WTC11 (cell line): ENCODE data around the gene SLC2A11. TPM values are rescaled to one million over a fixed set of nuclear protein-coding genes. Genes with fewer than 3 reads are reported as not detected.

ENCODE experiments used
- ATAC-seq: fragments of 200-7000 bp; cut with Tn5 transposase; 2 replicates; pipeline ENCODE4 v1.10.0; 2021; ENCODE audit warnings: mild to moderate bottlenecking, moderate library complexity
- CTCF ChIA-PET: fragments of 300-600 bp; sonication (Branson Sonifier 250); formaldehyde crosslinking; loops from one replicate; lab custom pipeline; 2021; ENCODE audit warnings: antibody characterized with exemption; lab: Charles Lee
- POLR2A ChIA-PET: fragments of 350-600 bp; sonication (Branson Sonifier 250); formaldehyde crosslinking; loops from one replicate; lab custom pipeline; 2021; ENCODE audit warnings: antibody characterized with exemption; lab: Charles Lee
- DNase-seq: peaks from one replicate; pipeline ENCODE4 v3.0.0; 2021; ENCODE audit warnings: low spot score
- H3K27ac Mint-ChIP-seq: 2 replicates; pipeline ENCODE4 v1.8.0; 2021; ENCODE audit warnings: mixed read lengths
- H3K27me3 Mint-ChIP-seq: 2 replicates; pipeline ENCODE4 v1.8.0; 2021; ENCODE audit warnings: low read depth, mild to moderate bottlenecking, moderate library complexity, mixed read lengths
- H3K36me3 Mint-ChIP-seq: 2 replicates; pipeline ENCODE4 v1.8.0; 2021; ENCODE audit warnings: mixed read lengths
- H3K4me1 Mint-ChIP-seq: 2 replicates; pipeline ENCODE4 v1.8.0; 2022; ENCODE audit warnings: mixed read lengths
- H3K4me3 Mint-ChIP-seq: 2 replicates; pipeline ENCODE4 v1.8.0; 2021; ENCODE audit warnings: mild to moderate bottlenecking, moderate library complexity, mixed read lengths
- H3K9me3 Mint-ChIP-seq: 2 replicates; pipeline ENCODE4 v1.8.0; 2021; ENCODE audit warnings: mixed read lengths
- ATF1 ChIP-seq: sonication (generic); formaldehyde crosslinking; IDR thresholded peaks from 2 replicates; pipeline ENCODE4 v1.8.1; 2023; ENCODE audit warnings: mild to moderate bottlenecking, moderate library complexity, missing genetic modification reagents
- CREB1 ChIP-seq: sonication (generic); formaldehyde crosslinking; IDR thresholded peaks from 2 replicates; pipeline ENCODE4 v1.8.0; 2023; ENCODE audit warnings: mild to moderate bottlenecking, missing genetic modification reagents
- E2F1 ChIP-seq: sonication (generic); formaldehyde crosslinking; IDR thresholded peaks from 2 replicates; pipeline ENCODE4 v1.8.0; 2022; ENCODE audit warnings: mild to moderate bottlenecking, missing genetic modification reagents
- ETV6 ChIP-seq: sonication (generic); formaldehyde crosslinking; IDR thresholded peaks from 2 replicates; pipeline ENCODE4 v1.8.1; 2022; ENCODE audit warnings: mild to moderate bottlenecking, missing genetic modification reagents
- FOXP1 ChIP-seq: sonication (generic); formaldehyde crosslinking; IDR thresholded peaks from 2 replicates; pipeline ENCODE4 v1.8.0; 2022; ENCODE audit warnings: missing genetic modification reagents, mild to moderate bottlenecking, moderate library complexity, borderline replicate concordance
- FOXP4 ChIP-seq: sonication (generic); formaldehyde crosslinking; IDR thresholded peaks from 2 replicates; pipeline ENCODE4 v1.8.0; 2022; ENCODE audit warnings: mild to moderate bottlenecking, missing genetic modification reagents
- GTF2I ChIP-seq: fragments of 250-450 bp; sonication (Bioruptor Pico); conservative IDR thresholded peaks from 2 replicates; pipeline ENCODE4 v1.4.0; 2021; ENCODE audit warnings: mild to moderate bottlenecking
- MAX ChIP-seq: sonication (generic); formaldehyde crosslinking; IDR thresholded peaks from 2 replicates; pipeline ENCODE4 v1.8.0; 2022; ENCODE audit warnings: mild to moderate bottlenecking, missing genetic modification reagents
- MYBL2 ChIP-seq: sonication (generic); formaldehyde crosslinking; IDR thresholded peaks from 2 replicates; pipeline ENCODE4 v1.8.1; 2023; ENCODE audit warnings: mild to moderate bottlenecking, moderate library complexity, missing genetic modification reagents
- NFYB ChIP-seq: sonication (generic); formaldehyde crosslinking; conservative IDR thresholded peaks from 2 replicates; pipeline ENCODE4 v1.8.0; 2022; ENCODE audit warnings: low read depth, missing genetic modification reagents
- SMAD3 ChIP-seq: sonication (generic); formaldehyde crosslinking; IDR thresholded peaks from 2 replicates; pipeline ENCODE4 v1.8.0; 2022; ENCODE audit warnings: missing genetic modification reagents, mild to moderate bottlenecking, borderline replicate concordance
- SOX15 ChIP-seq: fragments of 250-450 bp; sonication (Bioruptor Pico); IDR thresholded peaks from 2 replicates; pipeline ENCODE4 v1.9.0; 2021; ENCODE audit warnings: mild to moderate bottlenecking
- STAT6 ChIP-seq: sonication (generic); formaldehyde crosslinking; conservative IDR thresholded peaks from 2 replicates; pipeline ENCODE4 v1.8.1; 2023; ENCODE audit warnings: mild to moderate bottlenecking, low read depth, missing genetic modification reagents, moderate library complexity
- TP53 ChIP-seq: sonication (generic); formaldehyde crosslinking; IDR thresholded peaks from 2 replicates; pipeline ENCODE4 v1.8.1; 2023; ENCODE audit warnings: mild to moderate bottlenecking, missing genetic modification reagents
- USF1 ChIP-seq: sonication (generic); formaldehyde crosslinking; IDR thresholded peaks from 2 replicates; pipeline ENCODE4 v1.8.0; 2022; ENCODE audit warnings: mild to moderate bottlenecking, missing genetic modification reagents
- ZNF232 ChIP-seq: sonication (generic); formaldehyde crosslinking; IDR thresholded peaks from 2 replicates; pipeline ENCODE4 v1.8.0; 2022; ENCODE audit warnings: mild to moderate bottlenecking, missing genetic modification reagents
- ZNF263 ChIP-seq: sonication (generic); formaldehyde crosslinking; IDR thresholded peaks from 2 replicates; pipeline ENCODE4 v1.8.1; 2022; ENCODE audit warnings: low read depth, mild to moderate bottlenecking, moderate library complexity, missing genetic modification reagents
- ZNF281 ChIP-seq: sonication (generic); formaldehyde crosslinking; IDR thresholded peaks from 2 replicates; pipeline ENCODE4 v1.8.0; 2023; ENCODE audit warnings: mild to moderate bottlenecking, missing genetic modification reagents
- ZNF416 ChIP-seq: fragments of 250-450 bp; sonication (Bioruptor Pico); IDR thresholded peaks from 2 replicates; pipeline ENCODE4 v1.9.0; 2021; ENCODE audit warnings: mild to moderate bottlenecking, inconsistent platforms
- ZNF425 ChIP-seq: fragments of 250-450 bp; sonication (Bioruptor Pico); conservative IDR thresholded peaks from 2 replicates; pipeline ENCODE4 v1.9.0; 2021; ENCODE audit warnings: mild to moderate bottlenecking
- ZSCAN18 ChIP-seq: fragments of 250-450 bp; sonication (Bioruptor Pico); IDR thresholded peaks from 2 replicates; pipeline ENCODE4 v2.1.2; 2022; ENCODE audit warnings: mild to moderate bottlenecking, moderate library complexity
- total RNA-seq: library from RNA; stranded (reverse); gene quantifications from 3 replicates; pipeline ENCODE4 v1.2.3, GENCODE V29; 2021

The SLC2A11 gene
- total RNA-seq, 1 experiment from 2014 or later = 19.9 TPM

GRCh38 chr22:23894710-23895598 lies 37.3 kb downstream of the SLC2A11 start:
- peak overlapping the region; percentile 92 for H3K4me3 Mint-ChIP-seq
- H3K4me1 Mint-ChIP-seq = peaks cover 45% of the 10 kb centered on the region
- H3K27ac Mint-ChIP-seq = peak overlapping the region; percentile 88
- ChIA-PET POLR2A (interaction anchor here (1.1 to 3.1 kb wide), 6 partner anchors 19 to 116 kb away, joined by 3 to 27 read pairs (median 4); partner anchors contain the start of gene SLC2A11), CTCF (interaction anchor here (0.5 to 2.2 kb wide), 24 partner anchors 9 to 613 kb away, joined by 3 to 45 read pairs (median 8); partner anchors contain the start of genes CHCHD10, MMP11 and SLC2A11)
- DNase-seq (peak; percentile 73), ATAC-seq (peak; percentile 49)
- peaks cover 37% of the 10 kb centered on the region for H3K9me3 Mint-ChIP-seq
- peaks cover 67% of the 10 kb centered on the region for H3K36me3 Mint-ChIP-seq
- peaks cover 25% of the 10 kb centered on the region for H3K27me3 Mint-ChIP-seq
- TF ChIP-seq TP53 (CRISPR knock-in tag) (peak; percentile 47), NFYB (no peak), ZNF425 (CRISPR knock-in tag) (no peak), MAX (CRISPR knock-in tag) (peak; percentile 56), USF1 (CRISPR knock-in tag) (peak; percentile 61; the same call in 1 of the 2 replicates), SMAD3 (CRISPR knock-in tag) (0 out of 2 replicates have a peak, but pooled peaks have one; percentile 14), STAT6 (CRISPR knock-in tag) (peak; percentile 84; the same call in 1 of the 2 replicates), ETV6 (CRISPR knock-in tag) (no peak), ZSCAN18 (CRISPR knock-in tag) (no peak), GTF2I (no peak), E2F1 (CRISPR knock-in tag) (0 out of 2 replicates have a peak, but pooled peaks have one; percentile 58), ZNF416 (CRISPR knock-in tag) (no peak), ZNF232 (CRISPR knock-in tag) (peak; percentile 0; the same call in 1 of the 2 replicates), SOX15 (CRISPR knock-in tag) (no peak), ATF1 (no peak), FOXP4 (CRISPR knock-in tag) (peak; percentile 52; the same call in 1 of the 2 replicates), MYBL2 (no peak), FOXP1 (peak; percentile 10; the same call in 1 of the 2 replicates), ZNF281 (CRISPR knock-in tag) (peak; percentile 81; the same call in 1 of the 2 replicates), CREB1 (CRISPR knock-in tag) (0 out of 2 replicates have a peak, but pooled peaks have one; percentile 22), ZNF263 (CRISPR knock-in tag) (peak; percentile 58; the same call in 1 of the 2 replicates)
